ENCODE data around the gene PLCB1. TPM values are rescaled to one million over a fixed set of nuclear protein-coding genes. Genes with fewer than 3 reads are reported as not detected.

PLCB1 gene
- total and polyA plus RNA-seq, 2 of the 4 experiments (the other 2 are of a cell fraction) = 5.6 to 16.1 TPM

GRCh38 chr20:8689337-8689736 is 557.3 kb downstream of the PLCB1 start:
- peak; percentile 86 for TF ChIP-seq MAFK (IDR thresholded peaks at IDR 0.05; ENCODE audit: low read depth, low read length)
- no peak for TF ChIP-seq RCOR1 (IDR thresholded peaks at IDR 0.05; ENCODE audit: insufficient replicate concordance, low read length)
- no peaks in the 10 kb centered on the region for H3K79me1 ChIP-seq (ENCODE audit: low read depth in 1 of 2, low read length in 2 of 2)
- H4K91ac ChIP-seq (ENCODE audit: insufficient read depth, low read depth, low read length) = no peak overlapping the region
- H2BK5ac ChIP-seq (ENCODE audit: low read depth, low read length, poor library complexity, severe bottlenecking) = no peak overlapping the region
- POLR2A ChIA-PET (ENCODE audit: unreplicated experiment) = interaction anchor here (0.6 kb wide), 1 partner anchor 446 kb away, joined by 3 read pairs; no protein-coding TSS in a partner anchor
- in situ Hi-C loops (cut with MboI; ENCODE audit: low sequenced_read_pairs) = no loop called here
- H3K4me1 ChIP-seq (ENCODE audit: control insufficient read depth, insufficient read depth, low read length) = peaks cover 3% of the 10 kb centered on the region
- H3K18ac ChIP-seq (ENCODE audit: low read depth, low read length) = no peak overlapping the region
- ATAC-seq (ENCODE audit: low read depth) (no peak), DNase-seq (no peak)
- intact Hi-C loops (cut with micrococcal nuclease) = no loop called here
- no peak overlapping the region for H3K56ac ChIP-seq (ENCODE audit: extremely low read depth, insufficient read depth, low read length)
- no peak overlapping the region for H3K9ac ChIP-seq (ENCODE audit: low read depth, low read length)
- no peaks in the 10 kb centered on the region for H3K27me3 ChIP-seq (ENCODE audit: control insufficient read depth, insufficient read depth, low read length)
- no peaks in the 10 kb centered on the region for H4K20me1 ChIP-seq (ENCODE audit: insufficient read depth, low read length)
- no peaks in the 10 kb centered on the region; the same call in 1 of the 2 replicates for H3K9me1 ChIP-seq (ENCODE audit: insufficient read depth, low read length)
- H3K36me3 ChIP-seq (ENCODE audit: control insufficient read depth, insufficient read depth, low read length) = peaks cover 2% of the 10 kb centered on the region; the same call in 1 of the 2 replicates
- H4K8ac ChIP-seq (ENCODE audit: low read depth in 2 of 2, low read length in 2 of 2) = no peak overlapping the region
- H4K5ac ChIP-seq (ENCODE audit: low read depth, low read length) = no peak overlapping the region
- H2AK9ac ChIP-seq (replicated peaks; ENCODE audit: low read depth, low read length, poor library complexity) = no peak overlapping the region
- H3K23ac ChIP-seq (ENCODE audit: low read depth, low read length) = no peak overlapping the region
- H2BK15ac ChIP-seq (ENCODE audit: low read depth, low read length) = no peak overlapping the region
- BruUV-seq (replicated peaks) = no TSS peak
- no peak overlapping the region for H2AFZ ChIP-seq (replicated peaks; ENCODE audit: low read length, poor library complexity)
- no peak overlapping the region for H2BK20ac ChIP-seq (ENCODE audit: low read depth, low read length)
- H3K27ac ChIP-seq (ENCODE audit: insufficient read depth, low read length) = no peak overlapping the region
- no peak overlapping the region for H3K4me3 ChIP-seq (ENCODE audit: insufficient read depth, low read depth, low read length)
- CTCF ChIA-PET = no interaction called here
- no peak overlapping the region for H2BK120ac ChIP-seq (ENCODE audit: low read depth, low read length)
- no peak overlapping the region for H3K4ac ChIP-seq (ENCODE audit: low read depth, low read length)
- H3K4me2 ChIP-seq (ENCODE audit: low read depth, low read length) = no peak overlapping the region
- peaks cover 4% of the 10 kb centered on the region for H3K9me3 ChIP-seq (ENCODE audit: control insufficient read depth, insufficient read depth, low read length)
- no CpG with 5 or more reads among the region's 1 CpG for WGBS, 2 experiments (ENCODE audit: extremely low coverage in 2 of 2, insufficient read length in 1 of 2)
- dilution Hi-C loops (cut with HindIII; ENCODE audit: low sequenced_read_pairs, unreplicated experiment) = no loop called here
- H2AK5ac ChIP-seq (ENCODE audit: low read depth, low read length) = no peak overlapping the region
- H3K14ac ChIP-seq (replicated peaks; ENCODE audit: low read depth, low read length) = no peak overlapping the region
